ENCODE data around the gene GDPD4.

GDPD4 gene

GRCh38 chr11:77188633-77189491, 112.6 kb downstream of the GDPD4 start:
- DNase-seq: no peak

GRCh38 chr11:77187776-77188632, 113.5 kb downstream of the GDPD4 start:
- peak in 12 of 14 donors; percentile 11 to 75 (median 43) for DNase-seq

- no peak for DNase-seq
Observed at GRCh38 chr11:77187111-77187750, 114.3 kb downstream of the GDPD4 start.

- DNase-seq: no peak
Observed at GRCh38 chr11:77186302-77186701, 115.2 kb downstream of the GDPD4 start.

DNA sequence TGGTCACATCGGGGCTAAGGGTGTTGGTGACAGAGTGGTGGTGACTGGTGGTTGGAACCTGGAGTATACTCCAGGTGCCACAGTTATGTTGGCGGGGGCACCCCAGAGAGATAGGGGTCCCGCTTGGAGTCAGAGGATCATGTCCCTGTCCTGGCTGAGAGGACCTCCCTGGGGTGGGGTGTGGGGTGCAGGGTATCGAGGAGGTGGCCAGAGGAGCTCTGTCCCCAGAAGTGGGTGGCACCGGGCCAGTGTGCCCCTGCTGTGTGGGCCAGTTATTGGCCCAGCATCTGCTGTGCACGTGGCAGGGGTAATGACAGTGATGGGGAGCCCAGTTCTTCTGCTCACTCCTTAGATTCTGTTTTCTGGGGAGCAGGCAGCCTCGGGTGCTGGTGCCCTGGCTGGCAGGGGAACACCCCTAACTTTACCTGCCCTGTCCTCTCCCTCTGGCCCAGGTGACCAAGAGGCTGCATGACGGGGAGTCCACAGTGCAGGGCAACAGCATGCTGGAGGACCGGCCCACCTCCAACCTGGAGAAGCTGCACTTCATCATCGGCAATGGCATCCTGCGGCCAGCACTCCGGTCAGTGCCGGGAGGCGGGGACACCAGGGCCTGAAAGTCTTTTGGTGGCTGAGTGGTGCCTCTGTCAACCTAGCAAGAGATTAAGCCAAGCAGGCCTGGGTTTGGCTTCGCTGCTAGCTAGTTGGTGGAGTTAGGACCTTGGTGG, 117.2 kb downstream of the GDPD4 start:
- DNase-seq: no peak

GRCh38 chr11:77183431-77183984, 118.0 kb downstream of the GDPD4 start:
- peak in 8 of 14 donors; percentile 17 to 69 (median 36) for DNase-seq

- no peak for DNase-seq
Observed at GRCh38 chr11:77182542-77183430, 118.7 kb downstream of the GDPD4 start.

DNA sequence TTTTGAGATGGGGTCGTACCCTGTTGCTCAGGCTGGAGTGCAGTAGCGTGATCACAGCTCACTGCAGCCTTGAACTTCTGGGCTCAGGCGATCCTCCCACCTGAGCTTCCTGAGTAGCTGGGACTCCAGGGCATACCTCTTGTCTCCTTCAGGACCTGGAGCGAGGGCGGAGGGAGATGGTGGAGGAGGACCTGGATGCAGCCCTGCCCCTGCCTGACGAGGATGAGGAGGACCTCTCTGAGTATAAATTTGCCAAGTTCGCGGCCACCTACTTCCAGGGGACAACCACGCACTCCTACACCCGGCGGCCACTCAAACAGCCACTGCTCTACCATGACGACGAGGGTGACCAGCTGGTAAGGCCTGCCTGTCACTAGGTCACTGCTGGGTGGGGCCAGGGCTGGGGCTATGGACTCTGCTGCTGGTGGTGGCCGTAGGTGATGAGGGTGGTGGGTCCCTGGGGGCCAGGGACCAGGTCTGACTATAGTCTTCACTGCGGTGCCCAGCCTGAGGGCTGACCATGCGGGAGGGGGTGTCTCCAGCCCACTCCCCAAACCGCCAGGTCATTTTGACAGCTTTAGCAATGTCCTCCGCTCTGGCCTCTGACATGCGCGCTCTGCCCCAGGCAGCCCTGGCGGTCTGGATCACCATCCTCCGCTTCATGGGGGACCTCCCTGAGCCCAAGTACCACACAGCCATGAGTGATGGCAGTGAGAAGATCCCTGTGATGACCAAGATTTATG, 119.5 kb downstream of the GDPD4 start:
- no peak for DNase-seq

- no peak for DNase-seq
Observed at GRCh38 chr11:77181226-77181625, 120.3 kb downstream of the GDPD4 start.

GRCh38 chr11:77180346-77180745, 121.1 kb downstream of the GDPD4 start:
- DNase-seq: no peak

DNA sequence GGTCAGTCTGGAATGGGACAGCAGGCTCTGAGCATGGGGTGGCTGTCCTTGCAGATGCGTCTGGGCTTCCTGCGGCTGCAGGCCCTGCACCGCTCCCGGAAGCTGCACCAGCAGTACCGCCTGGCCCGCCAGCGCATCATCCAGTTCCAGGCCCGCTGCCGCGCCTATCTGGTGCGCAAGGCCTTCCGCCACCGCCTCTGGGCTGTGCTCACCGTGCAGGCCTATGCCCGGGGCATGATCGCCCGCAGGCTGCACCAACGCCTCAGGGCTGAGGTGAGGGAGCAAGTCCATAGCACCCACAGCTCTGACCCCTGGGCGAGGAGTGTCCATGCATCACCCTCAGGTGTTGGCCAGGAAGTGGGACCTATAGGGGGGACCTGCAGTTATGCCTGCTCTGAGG, 121.8 kb downstream of the GDPD4 start:
- no peak for DNase-seq

GRCh38 chr11:77179048-77179447, 122.4 kb downstream of the GDPD4 start:
- peak in 10 of 14 donors; percentile 11 to 66 (median 55) for DNase-seq

DNA sequence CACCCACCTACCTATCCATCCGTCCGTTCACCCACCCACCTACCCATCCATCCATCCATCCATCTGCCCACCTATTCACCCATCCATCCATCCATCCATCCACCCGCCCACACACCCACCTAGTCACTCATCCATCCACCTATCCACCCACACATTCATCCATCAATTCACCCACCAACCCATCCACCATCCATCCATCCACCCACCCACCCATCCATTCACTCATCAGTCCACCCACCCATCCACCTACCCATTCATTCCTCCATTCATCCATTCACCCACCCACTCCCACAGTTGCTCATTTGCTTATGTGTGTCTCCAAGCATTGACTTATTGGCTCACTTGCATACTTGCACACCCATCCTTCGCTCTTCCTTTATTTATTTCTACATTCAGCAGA, 123.3 kb downstream of the GDPD4 start:
- DNase-seq: no peak

DNA sequence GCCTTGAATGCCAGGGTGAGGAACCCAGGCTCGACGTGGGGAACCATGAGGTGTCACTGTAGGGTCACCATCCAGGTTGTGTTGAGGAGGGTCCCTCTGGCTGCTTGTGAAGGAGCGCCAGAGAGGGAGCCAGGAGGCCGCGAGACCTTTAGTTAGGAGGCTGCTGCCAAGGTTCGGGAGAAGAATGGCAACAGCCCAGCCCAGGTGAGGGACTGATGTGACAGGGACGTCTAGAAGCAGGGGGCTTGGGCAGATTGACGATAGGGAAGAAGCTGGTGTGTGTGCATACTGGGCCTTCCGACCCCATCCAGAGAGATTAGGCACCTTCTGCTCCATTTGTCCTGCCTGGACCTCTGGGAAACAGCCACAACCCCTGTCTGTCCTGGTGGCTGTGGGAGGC, 124.5 kb downstream of the GDPD4 start:
- no peak for DNase-seq

GRCh38 chr11:77175869-77176539, 125.5 kb downstream of the GDPD4 start:
- DNase-seq: peak in 9 of 14 donors; percentile 8 to 57 (median 25)

GRCh38 chr11:77175021-77175842, 126.3 kb downstream of the GDPD4 start:
- DNase-seq: peak in 5 of 14 donors; percentile 4 to 50 (median 8)

DNA sequence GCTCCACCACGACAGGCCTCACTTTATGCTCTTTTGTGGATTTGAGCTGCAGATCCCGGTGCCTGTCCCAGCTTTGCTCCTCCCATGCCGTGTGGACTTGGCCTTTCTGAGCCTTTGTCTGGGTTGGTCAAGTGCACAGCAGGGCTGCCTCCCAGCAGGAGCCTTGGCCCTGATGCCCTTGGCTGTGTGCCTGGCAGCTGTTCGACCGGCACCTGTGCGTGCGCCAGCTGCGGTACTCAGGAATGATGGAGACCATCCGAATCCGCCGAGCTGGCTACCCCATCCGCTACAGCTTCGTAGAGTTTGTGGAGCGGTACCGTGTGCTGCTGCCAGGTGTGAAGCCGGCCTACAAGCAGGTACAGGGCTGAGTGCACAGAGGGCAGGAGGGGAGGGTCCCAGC, 126.9 kb downstream of the GDPD4 start:
- no peak for DNase-seq

GRCh38 chr11:77173494-77173893, 128.0 kb downstream of the GDPD4 start:
- DNase-seq: no peak

DNA sequence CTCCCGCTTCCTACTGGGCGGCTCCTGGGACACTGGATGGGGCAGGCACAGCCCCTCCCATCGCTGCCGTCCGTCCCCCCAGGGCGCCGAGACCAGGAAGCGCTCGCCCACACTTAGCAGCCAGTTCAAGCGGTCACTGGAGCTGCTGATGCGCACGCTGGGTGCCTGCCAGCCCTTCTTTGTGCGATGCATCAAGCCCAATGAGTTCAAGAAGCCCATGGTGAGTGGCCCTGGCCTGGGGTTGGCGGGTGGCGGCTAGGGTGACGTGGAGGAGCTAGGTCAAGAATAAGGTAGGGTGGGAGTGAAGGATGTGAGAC, 128.9 kb downstream of the GDPD4 start:
- no peak for DNase-seq

Measured in C1 segment of cervical spinal cord (tissue), 14 donors.